NOMO-1 (cell line): ENCODE data around the gene GOPC.
"Not testable (repeated sequence)": the region's sequence is repeated elsewhere in the genome, so short reads cannot be mapped to it uniquely, and the experiment has no call there.

Experiments used
- DNase-seq, 2 experiments: peaks; one replicate each; lab custom pipeline; 2025; ENCODE audit not compliant: unreplicated experiment in 2 of 2; lab: John Stamatoyannopoulos, UW

Gene GOPC

DNA sequence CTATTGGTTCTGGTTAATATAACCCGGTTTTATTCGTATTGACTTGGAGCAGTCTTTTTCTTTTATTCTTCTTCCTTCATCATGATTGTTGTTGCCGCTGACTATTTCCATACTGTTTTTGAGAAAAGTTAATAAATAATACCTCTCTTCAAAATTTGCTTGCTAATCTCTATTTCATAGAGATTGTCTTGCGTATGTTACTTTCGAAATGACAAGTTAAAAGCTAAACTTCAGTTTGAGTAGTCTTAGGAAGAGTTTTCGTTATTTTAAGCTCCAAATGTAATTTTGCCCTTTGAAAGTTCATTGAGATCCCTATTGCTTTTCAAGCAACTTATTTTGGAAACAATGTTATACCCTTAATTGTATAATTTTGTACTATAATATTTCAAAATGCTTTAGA is 83.4 kb downstream of the GOPC start:
- no peak for DNase-seq

DNA sequence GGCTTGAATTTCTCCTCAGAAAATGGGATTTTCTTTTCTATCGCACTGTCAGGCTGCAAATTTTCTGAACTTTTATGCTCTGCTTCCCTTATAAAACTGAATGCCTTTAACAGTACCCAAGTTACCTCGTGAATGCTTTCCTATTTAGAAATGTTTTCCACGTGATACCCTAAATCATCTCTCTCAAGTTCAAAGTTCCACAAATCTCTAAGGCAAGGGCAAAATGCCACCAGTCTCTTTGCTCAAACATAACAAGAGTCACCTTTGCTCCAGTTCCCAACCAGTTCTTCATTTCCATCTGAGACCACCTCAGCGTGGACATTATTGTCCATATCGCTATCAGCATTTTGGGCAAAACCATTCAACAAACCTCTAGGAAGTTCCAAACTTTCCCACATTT is 84.3 kb downstream of the GOPC start:
- not testable (repeated sequence) for DNase-seq

DNA sequence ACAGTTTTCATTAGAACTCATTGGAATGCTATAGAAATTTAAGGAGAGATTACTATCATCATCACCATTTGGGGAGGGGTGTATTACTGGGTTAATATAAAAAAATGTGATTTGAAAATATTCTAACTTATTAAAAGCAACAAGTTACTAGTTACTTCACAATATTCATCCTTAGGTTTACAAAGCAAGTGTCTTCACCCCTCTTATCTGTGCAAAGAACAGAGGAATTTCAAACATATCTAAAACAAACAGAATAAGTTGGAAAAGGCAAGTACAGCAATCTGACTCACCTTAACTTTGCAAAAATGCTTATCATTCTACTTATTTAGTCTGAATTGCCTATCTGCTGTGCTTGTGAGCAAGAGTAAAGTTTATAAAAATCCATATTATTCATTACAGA is 87.0 kb downstream of the GOPC start:
- DNase-seq = no peak

DNA sequence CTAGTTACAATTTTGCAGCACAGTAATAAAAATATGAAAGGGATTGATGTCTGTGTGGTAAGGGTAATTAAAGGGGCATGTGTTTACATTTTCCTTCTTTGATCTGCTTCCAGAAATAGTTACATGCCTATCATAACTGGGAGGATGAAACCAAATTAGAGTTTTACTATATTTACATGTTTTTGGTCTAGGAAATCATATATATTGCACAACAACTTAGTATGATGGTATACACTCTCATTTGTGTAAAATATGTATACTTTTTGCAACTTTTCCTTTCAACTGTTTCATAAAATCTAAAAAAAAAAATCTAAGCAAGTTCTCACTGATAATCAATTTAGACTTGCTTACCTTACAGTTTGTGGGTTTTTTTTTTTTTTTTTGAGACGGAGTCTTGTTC is 87.7 kb downstream of the GOPC start:
- no peak for DNase-seq

DNA sequence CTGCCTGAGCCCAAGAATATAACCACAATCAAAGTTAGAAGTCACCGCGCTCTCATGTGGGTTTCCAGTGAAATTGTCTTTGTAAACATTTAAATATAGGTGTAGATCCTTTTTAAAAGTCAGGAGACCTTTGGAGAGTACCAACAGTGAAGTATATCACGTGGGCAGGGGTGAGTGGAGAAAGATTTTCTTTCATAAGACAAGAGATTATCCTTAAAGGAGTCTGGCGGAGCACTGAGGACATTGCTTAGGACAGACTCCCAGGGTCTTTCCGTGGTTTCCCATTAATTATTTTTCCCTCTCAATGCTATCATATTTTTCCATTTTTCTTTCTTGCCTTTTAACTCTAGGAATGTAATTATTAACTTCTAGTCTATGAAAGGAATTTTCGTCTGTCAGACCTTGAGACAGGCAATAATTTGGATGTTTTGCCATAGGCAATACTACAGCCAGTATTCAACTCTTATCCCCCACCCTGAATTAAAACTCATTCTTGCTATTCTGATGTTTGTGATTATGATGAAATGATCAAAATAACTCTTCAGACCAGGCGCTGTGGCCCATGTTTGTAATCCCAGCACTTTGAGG is 88.4 kb downstream of the GOPC start:
- no peak for DNase-seq

DNA sequence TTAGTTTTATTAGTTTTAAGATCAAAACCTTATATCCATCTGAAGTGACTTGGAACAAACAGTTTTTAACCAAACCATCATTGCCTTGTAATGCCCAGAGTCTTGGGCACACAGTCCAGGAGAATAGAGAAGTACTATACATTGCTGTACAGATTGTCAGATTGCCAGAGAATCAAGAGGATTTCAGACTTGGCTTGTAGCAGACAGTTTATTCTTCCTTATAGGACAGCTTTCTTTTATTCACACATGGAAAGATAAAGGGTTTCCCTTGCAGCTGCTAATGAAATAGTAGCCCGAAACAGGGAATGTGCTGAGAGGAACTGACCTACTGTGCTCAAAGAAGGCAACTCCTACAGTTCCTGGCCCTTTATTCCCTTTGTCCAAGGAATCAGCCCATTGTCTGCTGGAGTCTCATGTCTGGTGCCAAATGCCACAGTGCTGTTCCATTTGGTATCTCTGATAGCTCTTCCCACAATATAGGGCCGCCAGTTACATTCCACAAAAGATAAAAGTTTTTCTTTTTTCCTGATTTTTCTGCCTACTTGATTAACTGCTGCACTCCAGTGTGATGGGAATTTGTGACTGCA is 89.2 kb downstream of the GOPC start:
- no peak for DNase-seq

DNA sequence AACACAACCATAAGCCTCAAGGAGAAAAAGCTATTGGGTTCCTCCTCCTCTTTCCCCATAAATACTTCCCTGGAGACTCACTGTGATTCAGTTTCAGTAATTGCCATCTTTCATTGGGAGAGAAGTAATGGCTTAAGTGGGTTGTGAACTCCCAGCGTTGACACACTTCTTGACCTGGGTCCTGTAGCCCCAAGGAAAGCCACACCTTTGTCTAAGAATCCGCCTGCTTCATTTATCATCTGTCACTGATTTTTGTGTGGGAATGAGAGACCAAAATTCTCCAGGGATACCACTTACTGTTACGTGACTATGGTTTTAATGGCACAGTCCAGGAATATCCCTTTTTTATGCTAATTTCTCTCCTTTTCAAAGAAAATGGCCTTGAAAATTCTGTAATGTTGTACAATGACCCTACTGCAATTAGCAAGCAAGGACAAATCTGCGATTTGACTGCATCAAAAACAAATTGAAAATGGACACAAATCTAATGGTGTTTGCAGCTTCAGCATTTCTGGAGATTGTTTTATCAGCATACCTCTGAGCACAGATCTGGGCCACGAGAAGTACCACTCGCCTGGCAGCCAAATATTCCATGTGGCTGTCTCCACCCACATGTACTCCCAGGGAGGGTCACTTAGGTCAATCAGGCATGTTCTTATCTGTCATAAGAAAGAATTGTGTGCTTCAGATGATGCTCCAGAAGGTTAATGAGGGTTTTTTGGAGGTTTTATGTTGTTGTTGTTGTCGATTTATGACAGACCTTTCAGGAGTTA is 90.1 kb downstream of the GOPC start:
- DNase-seq = no peak
